Mesothelial cell of epicardium (in vitro differentiated cells): Measurements from ENCODE around the gene KAZN. TPM values are rescaled to one million over a fixed set of nuclear protein-coding genes. Genes with fewer than 3 reads are reported as not detected.

Source experiments
- DNase-seq, 2 experiments: peaks; one replicate each; pipeline ENCODE4 v3.0.0; 2021; ENCODE audit warnings: low spot score in 2 of 2; ENCODE audit not compliant: unreplicated experiment in 2 of 2
- H3K27ac Mint-ChIP-seq: 2 replicates; pipeline ENCODE4 v1.8.0; 2021; ENCODE audit warnings: mixed read lengths
- H3K27me3 Mint-ChIP-seq: 2 replicates; pipeline ENCODE4 v1.8.0; 2021; ENCODE audit warnings: low read depth, mixed read lengths
- H3K36me3 Mint-ChIP-seq: 2 replicates; pipeline ENCODE4 v1.8.0; 2021; ENCODE audit warnings: mixed read lengths
- H3K4me1 Mint-ChIP-seq: 2 replicates; pipeline ENCODE4 v1.8.0; 2021; ENCODE audit warnings: mixed read lengths
- H3K4me3 Mint-ChIP-seq: 2 replicates; pipeline ENCODE4 v1.8.0; 2021; ENCODE audit warnings: mild to moderate bottlenecking, moderate library complexity, mixed read lengths
- H3K9me3 Mint-ChIP-seq: 2 replicates; pipeline ENCODE4 v1.8.0; 2021; ENCODE audit warnings: mixed read lengths
- total RNA-seq: library from RNA; stranded (reverse); gene quantifications from 3 replicates; pipeline ENCODE4 v1.2.1, GENCODE V29; 2021
- TF ChIP-seq, protein P1 (sequence below): fragments of 200-600 bp; sonication (generic); IDR thresholded peaks from one replicate; pipeline ENCODE4 v1.5.0; 2021; ENCODE audit warnings: antibody characterized with exemption; ENCODE audit not compliant: unreplicated experiment

The KAZN gene
- total RNA-seq, 1 donor from 2014 or later: 38.4 TPM

- TF ChIP-seq, protein P1, sequence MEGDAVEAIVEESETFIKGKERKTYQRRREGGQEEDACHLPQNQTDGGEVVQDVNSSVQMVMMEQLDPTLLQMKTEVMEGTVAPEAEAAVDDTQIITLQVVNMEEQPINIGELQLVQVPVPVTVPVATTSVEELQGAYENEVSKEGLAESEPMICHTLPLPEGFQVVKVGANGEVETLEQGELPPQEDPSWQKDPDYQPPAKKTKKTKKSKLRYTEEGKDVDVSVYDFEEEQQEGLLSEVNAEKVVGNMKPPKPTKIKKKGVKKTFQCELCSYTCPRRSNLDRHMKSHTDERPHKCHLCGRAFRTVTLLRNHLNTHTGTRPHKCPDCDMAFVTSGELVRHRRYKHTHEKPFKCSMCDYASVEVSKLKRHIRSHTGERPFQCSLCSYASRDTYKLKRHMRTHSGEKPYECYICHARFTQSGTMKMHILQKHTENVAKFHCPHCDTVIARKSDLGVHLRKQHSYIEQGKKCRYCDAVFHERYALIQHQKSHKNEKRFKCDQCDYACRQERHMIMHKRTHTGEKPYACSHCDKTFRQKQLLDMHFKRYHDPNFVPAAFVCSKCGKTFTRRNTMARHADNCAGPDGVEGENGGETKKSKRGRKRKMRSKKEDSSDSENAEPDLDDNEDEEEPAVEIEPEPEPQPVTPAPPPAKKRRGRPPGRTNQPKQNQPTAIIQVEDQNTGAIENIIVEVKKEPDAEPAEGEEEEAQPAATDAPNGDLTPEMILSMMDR: no peak
- no peak overlapping the region for H3K4me3 Mint-ChIP-seq
- no peak for DNase-seq
- peaks cover 16% of the 10 kb centered on the region for H3K4me1 Mint-ChIP-seq
- peaks cover 6% of the 10 kb centered on the region for H3K9me3 Mint-ChIP-seq
- no peaks in the 10 kb centered on the region for H3K27me3 Mint-ChIP-seq
- peaks cover 2% of the 10 kb centered on the region for H3K36me3 Mint-ChIP-seq
- no peak overlapping the region for H3K27ac Mint-ChIP-seq
Observed at GRCh38 chr1:14880456-14881316, 282.2 kb downstream of the KAZN start.

- Mint-ChIP-seq H3K9me3 (peaks cover 6% of the 10 kb centered on the region), H3K4me1 (peaks cover 16% of the 10 kb centered on the region), H3K27ac (peak overlapping the region; percentile 7), H3K27me3 (no peaks in the 10 kb centered on the region), H3K36me3 (peaks cover 2% of the 10 kb centered on the region), H3K4me3 (no peak overlapping the region)
- TF ChIP-seq, protein P1: no peak
- no peak for DNase-seq
Observed at GRCh38 chr1:14881775-14882672, 283.5 kb downstream of the KAZN start.

- no peak for DNase-seq
- Mint-ChIP-seq H3K4me1 (peaks cover 16% of the 10 kb centered on the region), H3K36me3 (peaks cover 2% of the 10 kb centered on the region), H3K27me3 (no peaks in the 10 kb centered on the region), H3K27ac (no peak overlapping the region), H3K9me3 (peaks cover 6% of the 10 kb centered on the region), H3K4me3 (no peak overlapping the region)
- TF ChIP-seq, protein P1: no peak
Observed at GRCh38 chr1:14884614-14885175, 286.2 kb downstream of the KAZN start.

- H3K27me3 Mint-ChIP-seq: no peaks in the 10 kb centered on the region
- no peaks in the 10 kb centered on the region for H3K36me3 Mint-ChIP-seq
- DNase-seq: no peak
- H3K27ac Mint-ChIP-seq: no peak overlapping the region
- TF ChIP-seq, protein P1: no peak
- H3K9me3 Mint-ChIP-seq: no peaks in the 10 kb centered on the region
- H3K4me3 Mint-ChIP-seq: no peak overlapping the region
- H3K4me1 Mint-ChIP-seq: peaks cover 10% of the 10 kb centered on the region
Observed at GRCh38 chr1:14887044-14887566, 288.6 kb downstream of the KAZN start.

- Mint-ChIP-seq H3K36me3 (no peaks in the 10 kb centered on the region), H3K27me3 (no peaks in the 10 kb centered on the region)
- no peak for DNase-seq
Observed at GRCh38 chr1:14887764-14888350, 289.4 kb downstream of the KAZN start.

More at GRCh38 chr1:14887764-14888350, 289.4 kb downstream of the KAZN start:
- Mint-ChIP-seq H3K27ac (no peak overlapping the region), H3K9me3 (no peaks in the 10 kb centered on the region), H3K4me3 (no peak overlapping the region), H3K4me1 (peaks cover 7% of the 10 kb centered on the region)
- TF ChIP-seq, protein P1: no peak
